HG03558 (cell line): ENCODE results near the gene MIB2.
"Not testable (repeated sequence)": the region's sequence is repeated elsewhere in the genome, so short reads cannot be mapped to it uniquely, and the experiment has no call there.

ENCODE experiments used
- ATAC-seq: cut with Tn5 transposase; IDR thresholded peaks from one replicate; pipeline ENCODE4 v1.9.1; 2021; ENCODE audit warnings: moderate number of reproducible peaks; ENCODE audit not compliant: unreplicated experiment; ENCODE audit errors: extremely low read depth

MIB2 gene

DNA sequence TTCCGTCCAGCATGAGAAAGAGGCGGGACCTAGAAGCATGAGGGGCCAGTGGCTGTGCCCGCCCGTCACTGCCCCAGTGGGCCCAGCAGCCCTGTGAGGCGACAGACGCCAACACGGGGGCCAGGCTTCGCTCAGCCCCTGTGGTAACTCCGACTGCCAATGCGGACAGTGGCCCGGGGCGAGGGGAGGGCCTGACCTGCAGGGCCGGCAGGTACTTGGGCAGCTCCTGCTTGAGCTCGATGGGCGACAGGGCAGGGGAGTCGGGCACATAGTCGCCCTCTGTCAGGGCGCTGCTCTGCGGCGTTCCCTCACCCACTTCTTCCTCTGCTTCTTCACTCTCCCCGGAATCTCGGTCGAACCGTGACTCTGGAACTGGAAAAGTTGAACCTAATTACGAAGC, 24.8 kb downstream of the MIB2 start:
- ATAC-seq, result not testable (repeated sequence)

DNA sequence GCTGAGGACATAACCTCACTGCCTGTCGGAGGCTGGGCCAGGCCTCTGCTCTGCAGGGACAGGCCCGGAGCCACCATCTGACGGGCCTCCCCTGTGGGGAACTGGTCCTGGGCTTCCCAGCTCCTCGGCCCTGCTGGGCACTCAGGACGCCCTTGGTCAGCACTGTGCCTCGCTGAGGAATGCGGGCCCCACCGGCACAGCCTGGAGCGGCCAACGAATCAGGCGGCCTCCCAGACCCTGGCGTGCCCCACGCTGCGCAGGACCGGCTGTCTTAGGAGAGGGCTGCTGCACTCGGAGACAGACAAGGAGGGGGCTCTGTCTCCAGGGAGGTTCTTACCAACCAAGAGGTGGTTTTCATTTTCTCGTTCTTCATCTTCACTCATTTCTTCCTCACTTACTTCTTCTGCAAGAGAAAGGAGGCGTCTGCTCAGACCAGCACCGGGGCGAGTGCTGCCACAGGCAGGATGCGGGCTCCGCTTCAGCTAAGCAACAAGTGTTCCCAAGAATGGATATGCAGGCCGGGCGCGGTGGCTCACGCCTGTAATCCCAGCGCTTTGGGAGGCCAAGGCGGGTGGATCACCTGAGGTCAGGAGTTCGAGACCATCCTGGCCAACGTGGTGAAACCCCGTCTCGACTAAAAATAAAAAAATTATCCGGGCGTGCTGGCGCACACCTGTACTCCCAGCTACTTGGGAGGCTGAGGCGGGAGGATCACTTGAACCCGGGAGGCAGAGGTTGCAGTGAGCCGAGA, 25.6 kb downstream of the MIB2 start:
- not testable (repeated sequence) for ATAC-seq

DNA sequence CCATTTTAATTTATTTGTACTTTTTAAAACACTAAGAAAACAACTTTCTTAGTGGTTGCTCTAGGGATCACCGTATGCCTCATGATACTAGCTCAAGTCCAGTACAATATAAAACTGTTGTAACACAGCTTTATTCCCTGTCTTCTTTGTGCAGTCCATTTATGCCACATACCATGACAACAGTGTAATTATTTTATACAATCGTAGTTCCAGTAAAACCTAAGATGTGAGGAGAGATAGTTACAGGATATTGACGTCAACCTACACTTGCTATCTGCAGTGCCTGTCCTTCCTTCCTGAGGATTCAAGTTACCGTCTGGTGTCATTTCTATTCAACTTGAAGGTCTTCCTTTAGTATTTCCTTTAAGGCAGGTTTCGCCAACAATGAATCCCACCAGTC, 31.0 kb downstream of the MIB2 start:
- not testable (repeated sequence) for ATAC-seq

DNA sequence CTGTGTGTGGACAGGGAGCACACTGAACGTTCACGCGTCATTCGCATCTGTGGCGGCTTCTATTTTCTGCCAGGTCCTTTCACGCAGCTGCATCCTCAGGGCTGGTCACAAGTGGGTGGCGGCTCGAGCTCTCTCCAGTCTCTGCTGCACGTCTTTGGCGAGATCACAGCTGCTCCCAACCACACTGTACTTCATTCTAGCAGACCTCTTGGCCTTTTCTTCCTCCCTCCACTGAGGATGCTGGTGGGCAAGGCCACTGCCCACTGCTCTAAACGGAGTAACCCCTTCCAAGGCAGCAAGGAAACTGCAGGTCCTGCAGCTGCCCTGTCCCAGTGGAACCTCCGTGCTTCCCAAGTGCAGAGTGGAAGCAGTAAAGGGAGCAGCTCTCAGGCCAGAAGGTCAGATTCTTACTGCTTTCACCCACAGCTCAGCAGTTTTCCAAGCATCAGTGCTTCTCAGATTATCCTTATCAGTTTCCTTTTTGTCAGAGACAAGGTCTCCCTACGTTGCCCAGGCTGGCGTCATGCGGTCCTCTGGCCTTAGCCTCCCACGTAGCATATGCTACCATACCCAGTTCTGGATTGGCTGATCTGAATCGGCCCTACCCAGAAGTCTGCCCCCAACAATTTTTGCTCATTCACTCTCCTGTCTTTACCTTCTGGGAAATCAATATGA, 32.4 kb downstream of the MIB2 start:
- ATAC-seq, result not testable (repeated sequence)

DNA sequence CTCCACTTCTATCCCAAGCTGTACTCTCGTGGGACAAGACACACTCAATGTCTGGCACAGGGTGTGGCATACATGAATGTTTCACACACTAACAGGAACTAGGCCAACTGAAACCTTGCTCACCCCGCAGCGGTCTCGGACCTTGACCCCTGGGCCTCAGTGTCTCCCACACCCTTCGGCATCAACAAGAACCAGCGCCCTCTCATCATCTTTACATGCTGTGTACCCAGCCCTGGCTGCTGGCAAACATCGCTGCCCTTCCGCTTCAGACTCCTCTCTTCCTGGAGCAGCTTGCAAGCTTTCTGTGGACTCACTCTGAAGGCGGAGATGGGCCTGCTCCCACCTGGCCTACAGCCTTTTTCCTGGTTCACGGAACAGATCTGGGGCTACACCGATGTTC, 33.0 kb downstream of the MIB2 start:
- not testable (repeated sequence) for ATAC-seq

DNA sequence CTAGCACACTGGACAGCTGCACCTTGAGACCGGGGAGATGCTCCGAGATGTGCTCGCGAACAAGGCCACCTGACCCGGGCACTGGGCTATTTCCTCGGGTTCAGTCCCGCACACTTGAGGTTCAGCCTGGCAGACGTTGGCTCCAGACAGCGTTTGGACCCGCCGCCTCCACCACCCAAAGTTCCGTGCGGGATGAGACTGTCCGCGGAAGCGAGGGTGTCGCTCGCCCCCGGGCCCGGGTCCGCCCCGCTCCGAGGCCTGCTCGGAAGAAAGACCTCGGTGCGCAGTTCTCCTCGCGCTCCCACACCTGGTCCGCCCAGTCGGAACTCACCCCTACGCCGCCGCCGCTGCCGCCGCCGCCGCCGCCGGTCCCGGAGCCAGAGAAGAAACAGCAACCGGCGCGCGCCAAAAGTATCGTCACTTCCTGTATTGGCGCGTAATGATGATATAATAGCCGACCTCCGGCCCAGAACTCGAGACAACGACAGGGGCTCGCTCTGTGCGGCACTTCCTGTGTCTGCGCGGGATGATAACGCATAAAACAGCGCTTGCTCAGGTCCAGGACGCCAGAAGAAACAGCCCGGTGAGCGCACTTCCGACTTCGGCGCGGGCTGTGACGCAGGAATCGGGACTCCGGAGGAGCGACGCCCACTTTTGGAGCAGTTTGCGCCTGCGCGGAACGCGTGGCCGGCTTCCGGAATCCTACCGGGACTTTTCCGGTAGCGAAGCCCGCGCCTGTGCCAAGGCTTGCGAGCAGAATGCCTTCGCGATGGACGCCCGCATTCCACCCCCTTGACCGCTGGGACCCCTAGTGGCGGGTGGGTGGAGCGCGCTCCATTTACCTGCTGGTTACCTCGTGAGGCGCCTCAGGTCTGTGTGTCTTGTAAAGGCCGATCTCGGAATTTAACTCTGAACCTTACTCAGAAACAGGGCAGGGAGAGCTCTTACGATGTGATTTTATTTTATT, 43.6 kb downstream of the MIB2 start, which contains the start of gene CDK11B:
Gene CDK11B (minus strand): TSS at position 422 of the 967 bp plus-strand sequence. CDS start 1,519 bp downstream, outside the sequence.
- peak; percentile 57 for ATAC-seq

DNA sequence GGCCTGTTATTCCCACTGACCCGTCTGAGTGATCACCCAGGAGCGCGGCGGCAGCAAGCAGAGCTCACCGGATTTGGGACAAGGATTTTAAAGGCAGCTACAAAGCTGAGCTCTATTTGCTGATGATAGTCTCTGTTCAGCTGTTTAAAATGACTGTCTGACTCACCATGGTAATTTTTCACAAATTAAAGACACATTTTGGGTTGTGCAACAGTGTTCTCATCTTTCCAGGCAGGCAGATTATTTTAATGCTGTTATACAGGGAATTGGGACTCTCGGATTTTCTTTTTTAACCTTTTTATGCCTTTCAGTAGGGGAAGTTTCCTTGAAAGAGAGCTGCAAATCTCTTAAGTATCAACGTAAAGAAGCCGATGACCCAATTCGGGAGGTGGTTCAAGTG, 47.1 kb downstream of the MIB2 start:
- ATAC-seq, result not testable (repeated sequence)

DNA sequence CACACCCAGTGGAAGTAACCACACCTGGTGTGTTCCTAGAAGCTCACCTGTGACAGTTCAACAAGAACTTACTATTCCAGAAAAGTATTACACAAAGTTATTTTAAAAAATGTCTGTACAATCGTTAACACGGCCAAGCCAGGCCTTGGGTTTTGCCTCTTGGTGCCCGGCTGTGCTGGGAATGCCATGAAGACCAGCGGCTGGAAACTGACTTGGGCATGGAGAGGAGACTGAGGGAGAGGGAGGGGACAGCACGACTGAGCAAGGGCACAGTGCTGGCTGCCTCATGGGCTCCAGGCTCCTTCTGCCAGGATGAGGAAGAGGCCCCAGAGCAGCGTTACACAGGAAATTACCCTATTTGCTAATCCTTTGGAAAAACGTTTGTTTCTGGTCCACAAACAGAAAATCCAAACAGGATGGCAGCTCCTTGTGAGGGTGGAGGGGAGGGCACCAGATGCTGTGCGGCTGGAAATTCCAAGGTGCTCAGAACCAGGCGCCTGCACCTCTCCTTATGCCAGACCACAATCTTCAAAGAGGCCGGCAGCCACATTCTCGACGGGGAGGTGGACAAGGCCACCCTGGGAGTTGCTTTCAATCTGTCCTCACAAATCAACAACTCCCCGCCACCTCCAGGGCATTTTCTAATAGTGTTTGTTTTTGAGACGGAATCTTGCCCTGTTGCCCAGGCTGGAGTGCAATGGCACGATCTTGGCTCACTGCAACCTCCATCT, 47.7 kb downstream of the MIB2 start:
- not testable (repeated sequence) for ATAC-seq

GRCh38 chr1:1664318-1664717, 49.0 kb downstream of the MIB2 start:
- not testable (repeated sequence) for ATAC-seq

- no peak for ATAC-seq
Measured at GRCh38 chr1:1664941-1665814, 49.9 kb downstream of the MIB2 start.

GRCh38 chr1:1665815-1666251, 50.5 kb downstream of the MIB2 start:
- no peak for ATAC-seq

- no peak for ATAC-seq
Measured at GRCh38 chr1:1666526-1666925, 51.2 kb downstream of the MIB2 start.

DNA sequence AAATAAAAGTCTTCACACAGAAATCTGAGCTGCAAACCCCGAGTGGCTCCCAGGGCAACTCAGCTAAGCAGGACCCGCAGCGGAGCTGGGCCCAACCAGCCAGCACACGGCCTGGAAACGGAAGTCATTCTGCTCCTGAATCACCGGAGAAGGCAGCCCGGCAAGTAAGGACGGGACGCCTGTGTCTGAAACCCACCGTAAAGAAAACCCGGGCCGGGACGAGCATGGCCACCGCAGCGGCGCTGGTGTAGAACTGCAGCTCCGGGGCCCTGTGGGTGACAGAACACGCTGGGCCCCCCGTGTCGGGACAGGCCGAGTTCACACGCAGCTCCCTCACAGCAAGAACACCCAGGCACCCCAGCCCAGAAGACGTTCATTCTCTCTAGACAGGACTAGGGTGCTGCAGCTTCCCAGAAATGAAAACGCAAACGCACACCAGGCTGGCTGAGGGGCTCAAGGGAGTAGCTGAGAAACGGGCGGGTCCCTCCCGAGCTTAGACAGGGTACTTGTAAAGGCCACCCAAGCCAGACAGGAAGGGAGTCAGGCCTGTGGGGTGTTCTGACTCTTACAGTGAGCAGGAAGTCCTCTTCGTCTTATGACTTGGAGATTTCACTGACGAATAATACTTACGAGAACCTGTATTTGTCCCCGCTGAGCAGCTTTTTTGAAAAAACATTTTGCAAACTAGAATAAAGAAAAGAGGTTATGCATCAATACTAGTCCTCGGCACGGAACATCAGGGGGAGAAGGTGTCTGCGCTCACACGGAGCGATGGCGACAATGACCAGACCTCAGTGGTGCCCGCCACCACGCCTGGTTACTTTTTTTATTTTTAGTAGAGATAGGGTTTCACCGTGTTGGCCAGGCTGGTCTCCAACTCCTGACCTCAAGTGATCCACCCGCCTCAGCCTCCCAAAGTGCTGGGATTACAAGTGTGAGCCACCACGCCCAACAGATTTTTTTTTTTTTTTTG, 54.5 kb downstream of the MIB2 start:
- no peak for ATAC-seq

GRCh38 chr1:1670866-1671265, 55.6 kb downstream of the MIB2 start:
- no peak for ATAC-seq

- ATAC-seq, result no peak
Measured at GRCh38 chr1:1671365-1672119, 56.2 kb downstream of the MIB2 start.

- no peak for ATAC-seq
Measured at GRCh38 chr1:1672181-1672965, 57.1 kb downstream of the MIB2 start.
